RWPE1 (cell line): Measurements from ENCODE around the gene COBL.

Experiments used
- CTCF ChIA-PET: fragments of 350-600 bp; sonication (Branson Sonifier 250); formaldehyde crosslinking; extraction: SDS; loops from one replicate; lab custom pipeline; 2021; lab: Yijun Ruan, JAX
- POLR2A ChIA-PET: fragments of 400-600 bp; formaldehyde crosslinking; extraction: SDS; loops from one replicate; lab custom pipeline; 2020; ENCODE audit warnings: antibody characterized with exemption; ENCODE audit not compliant: low non-redundant PET; lab: Yijun Ruan, JAX
- DNase-seq: peaks from one replicate; pipeline ENCODE4 v3.0.0; 2012; ENCODE audit warnings: low spot score
- H3K27ac ChIP-seq: fragments of 450-650 bp; 2 replicates; pipeline ENCODE4 v1.5.1; 2017
- CTCF ChIP-seq: fragments of 450-650 bp; conservative IDR thresholded peaks from 2 replicates; pipeline ENCODE4 v1.5.1; 2017; ENCODE audit warnings: low read depth, mild to moderate bottlenecking

The COBL gene

GRCh38 chr7:51189777-51190176 lies 126.8 kb downstream of the COBL start:
- TF ChIP-seq CTCF = no peak
- CTCF ChIA-PET = interaction anchor here (0.6 to 1.0 kb wide), 2 partner anchors 26 to 168 kb away, joined by 3 read pairs; no protein-coding TSS in a partner anchor

GRCh38 chr7:51188987-51189386 lies 127.6 kb downstream of the COBL start:
- TF ChIP-seq CTCF = no peak
- no peak overlapping the region for H3K27ac ChIP-seq
- ChIA-PET CTCF (no interaction called here), POLR2A (no interaction called here)
- DNase-seq = no peak

More at GRCh38 chr7:51189777-51190176, 126.8 kb downstream of the COBL start:
- no peak overlapping the region for H3K27ac ChIP-seq
- no peak for DNase-seq
- POLR2A ChIA-PET = no interaction called here

GRCh38 chr7:51187941-51188340 lies 128.7 kb downstream of the COBL start:
- no peak overlapping the region for H3K27ac ChIP-seq
- ChIA-PET POLR2A (no interaction called here), CTCF (no interaction called here)
- no peak for TF ChIP-seq CTCF
- DNase-seq = no peak

- ChIA-PET POLR2A (no interaction called here), CTCF (interaction anchor here (1.8 kb wide), 1 partner anchor 24 kb away, joined by 4 read pairs; no protein-coding TSS in a partner anchor)
- DNase-seq = peak; percentile 10
- H3K27ac ChIP-seq = no peak overlapping the region
- no peak for TF ChIP-seq CTCF
Measured at GRCh38 chr7:51186531-51186930, 130.1 kb downstream of the COBL start.

GRCh38 chr7:51182636-51183166 lies 133.9 kb downstream of the COBL start:
- POLR2A ChIA-PET = no interaction called here
- CTCF ChIA-PET = interaction anchor here (0.7 kb wide), 1 partner anchor 42 kb away, joined by 3 read pairs; no protein-coding TSS in a partner anchor
- H3K27ac ChIP-seq = no peak overlapping the region

GRCh38 chr7:51180092-51180491 lies 136.5 kb downstream of the COBL start:
- POLR2A ChIA-PET = no interaction called here
- H3K27ac ChIP-seq = no peak overlapping the region
- TF ChIP-seq CTCF = no peak
- CTCF ChIA-PET = no interaction called here
- DNase-seq = no peak

More at GRCh38 chr7:51182636-51183166, 133.9 kb downstream of the COBL start:
- TF ChIP-seq CTCF = no peak
- DNase-seq = no peak
